ENCODE data around the gene PRR7.

PRR7 gene

GRCh38 chr5:177453852-177454396, 7.3 kb downstream of the PRR7 start:
- DNase-seq (ENCODE audit: low spot score) = no peak
- in situ Hi-C loops (cut with MboI; ENCODE audit: low pct_unique_long_range_greater_than_20kb, low sequenced_read_pairs, unreplicated experiment) = loop anchor here (10.0 kb wide), 1 partner anchor 49 kb away; the partner anchor contains the start of genes F12 and PFN3

GRCh38 chr5:177454397-177455035, 7.9 kb downstream of the PRR7 start:
- in situ Hi-C loops (cut with MboI; ENCODE audit: low pct_unique_long_range_greater_than_20kb, low sequenced_read_pairs, unreplicated experiment) = loop anchor here (10.0 kb wide), 1 partner anchor 50 kb away; the partner anchor contains the start of genes F12 and PFN3

More at GRCh38 chr5:177453852-177454396, 7.3 kb downstream of the PRR7 start:
- no peak for TF ChIP-seq CTCF (IDR thresholded peaks at IDR 0.05; ENCODE audit: extremely low read depth, insufficient read depth, missing control alignments)

GRCh38 chr5:177455036-177455660, 8.5 kb downstream of the PRR7 start:
- peak; percentile 84 for TF ChIP-seq CTCF (IDR thresholded peaks at IDR 0.05; ENCODE audit: extremely low read depth, insufficient read depth, missing control alignments)
- in situ Hi-C loops (cut with MboI; ENCODE audit: low pct_unique_long_range_greater_than_20kb, low sequenced_read_pairs, unreplicated experiment) = loop anchor here (10.0 kb wide), 1 partner anchor 50 kb away; the partner anchor contains the start of genes F12 and PFN3
- peak; percentile 96 for DNase-seq (ENCODE audit: low spot score)

More at GRCh38 chr5:177454397-177455035, 7.9 kb downstream of the PRR7 start:
- peak; percentile 99 for DNase-seq (ENCODE audit: low spot score)
- peak; percentile 96 for TF ChIP-seq CTCF (IDR thresholded peaks at IDR 0.05; ENCODE audit: extremely low read depth, insufficient read depth, missing control alignments)

GRCh38 chr5:177455661-177456590, 9.3 kb downstream of the PRR7 start:
- in situ Hi-C loops (cut with MboI; ENCODE audit: low pct_unique_long_range_greater_than_20kb, low sequenced_read_pairs, unreplicated experiment) = loop anchor here (10.0 kb wide), 1 partner anchor 51 kb away; the partner anchor contains the start of genes F12 and PFN3
- DNase-seq (ENCODE audit: low spot score) = peak; percentile 97
- TF ChIP-seq CTCF (IDR thresholded peaks at IDR 0.05; ENCODE audit: extremely low read depth, insufficient read depth, missing control alignments) = peak; percentile 98

- in situ Hi-C loops (cut with MboI; ENCODE audit: low pct_unique_long_range_greater_than_20kb, low sequenced_read_pairs, unreplicated experiment) = loop anchor here (10.0 kb wide), 1 partner anchor 52 kb away; the partner anchor contains the start of genes F12 and PFN3
- no peak for DNase-seq (ENCODE audit: low spot score)
Observed at GRCh38 chr5:177456591-177456964, 10.0 kb downstream of the PRR7 start.

More at GRCh38 chr5:177456591-177456964, 10.0 kb downstream of the PRR7 start:
- no peak for TF ChIP-seq CTCF (IDR thresholded peaks at IDR 0.05; ENCODE audit: extremely low read depth, insufficient read depth, missing control alignments)

Measured in GM13977 (cell line).